GM19193 (cell line): ENCODE data around the gene OR3A3.

Source experiments
- POLR2A ChIP-seq: IDR thresholded peaks from 4 replicates; pipeline ENCODE4 v1.6.1; 2011; ENCODE audit not compliant: insufficient read depth, insufficient read length; ENCODE audit errors: extremely low read depth

The OR3A3 gene

GRCh38 chr17:3471599-3471998 is 60.4 kb downstream of the OR3A3 start, which contains the start of gene SPATA22:
Gene SPATA22, minus strand, starts transcription at chr17:3471819. Its CDS starts 2,494 bp downstream, at chr17:3469325.
- TF ChIP-seq POLR2A = no peak

GRCh38 chr17:3472137-3472536 is 61.0 kb downstream of the OR3A3 start:
- no peak for TF ChIP-seq POLR2A
